ENCODE measurements around the gene TOP2B.

Gene TOP2B

DNA sequence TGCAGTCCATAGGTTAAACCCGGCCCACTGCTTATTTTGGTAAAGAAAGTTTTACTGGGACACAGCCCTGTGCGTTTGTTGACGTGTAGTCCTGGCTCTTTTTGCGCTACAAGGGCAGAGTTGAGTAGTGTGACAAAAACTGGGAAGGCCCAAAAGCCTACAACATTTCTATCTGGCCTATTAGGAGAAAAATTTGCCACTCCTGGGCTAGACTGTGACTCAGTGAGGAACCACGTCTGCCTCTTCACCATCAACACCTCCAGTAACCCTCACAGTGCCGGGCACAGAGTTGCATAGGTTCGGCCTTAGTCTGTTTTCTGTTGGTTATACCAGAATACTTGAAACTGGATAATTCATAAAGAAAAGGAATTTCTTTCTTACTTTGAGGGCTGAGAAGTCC, 110.3 kb downstream of the TOP2B start:
- DNase-seq, result no peak

DNA sequence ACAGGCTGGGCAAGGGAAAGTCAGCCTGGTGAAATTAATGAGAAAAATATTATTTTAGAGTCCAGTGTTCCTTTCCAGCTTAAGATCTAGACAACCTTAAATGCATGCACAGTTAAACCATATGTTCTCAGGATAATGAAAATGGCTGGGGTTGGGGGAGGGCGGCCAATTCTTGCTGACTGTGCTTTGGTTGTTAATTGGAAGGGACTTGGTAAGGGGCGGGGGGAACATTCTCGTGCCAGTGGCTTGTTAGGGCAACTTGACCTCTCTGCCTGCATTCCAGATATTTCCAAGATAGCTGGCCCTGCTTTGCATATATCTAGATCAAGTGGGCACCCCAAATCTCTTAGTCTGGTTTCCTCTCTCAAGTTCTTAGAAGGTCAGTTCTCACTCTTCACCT, 112.5 kb downstream of the TOP2B start:
- no peak for DNase-seq

GRCh38 chr3:25548836-25549235, 115.9 kb downstream of the TOP2B start:
- DNase-seq, result no peak

GRCh38 chr3:25547943-25548674, 116.6 kb downstream of the TOP2B start:
- DNase-seq, result no peak

All from stimulated activated CD4-positive, alpha-beta T cell treated with anti-CD3 and anti-CD28 coated beads, Interleukin-15, amount 100 ng/mL, for 24 hours (primary cell).